Breast epithelium (tissue), 3 donors: ENCODE data around the gene ZCCHC18.

Experiments
- POLR2A ChIP-seq: fragments of 450-650 bp; IDR thresholded peaks from one replicate; pipeline ENCODE4 v1.6.1; 2016; ENCODE audit warnings: antibody characterized with exemption, mild to moderate bottlenecking, moderate library complexity
- POLR2AphosphoS5 ChIP-seq, 3 donors: sonication (generic); formaldehyde crosslinking; IDR thresholded peaks; one replicate each; pipeline ENCODE4 v1.6.1; 2017; ENCODE audit warnings: antibody characterized with exemption in 3 of 3
- TF ChIP-seq, protein P1 (sequence below), 3 donors: fragments of 450-650 bp; IDR thresholded peaks; one replicate each; pipeline ENCODE4 v1.5.1; 2016 to 2017; ENCODE audit warnings: antibody characterized with exemption in 3 of 3, mild to moderate bottlenecking in 3 of 3, moderate library complexity in 3 of 3

GRCh38 chrX:104156630-104157529, 44.6 kb downstream of the ZCCHC18 start, which contains the start of gene SLC25A53:
- TF ChIP-seq POLR2A, result no peak
- TF ChIP-seq, protein P1, sequence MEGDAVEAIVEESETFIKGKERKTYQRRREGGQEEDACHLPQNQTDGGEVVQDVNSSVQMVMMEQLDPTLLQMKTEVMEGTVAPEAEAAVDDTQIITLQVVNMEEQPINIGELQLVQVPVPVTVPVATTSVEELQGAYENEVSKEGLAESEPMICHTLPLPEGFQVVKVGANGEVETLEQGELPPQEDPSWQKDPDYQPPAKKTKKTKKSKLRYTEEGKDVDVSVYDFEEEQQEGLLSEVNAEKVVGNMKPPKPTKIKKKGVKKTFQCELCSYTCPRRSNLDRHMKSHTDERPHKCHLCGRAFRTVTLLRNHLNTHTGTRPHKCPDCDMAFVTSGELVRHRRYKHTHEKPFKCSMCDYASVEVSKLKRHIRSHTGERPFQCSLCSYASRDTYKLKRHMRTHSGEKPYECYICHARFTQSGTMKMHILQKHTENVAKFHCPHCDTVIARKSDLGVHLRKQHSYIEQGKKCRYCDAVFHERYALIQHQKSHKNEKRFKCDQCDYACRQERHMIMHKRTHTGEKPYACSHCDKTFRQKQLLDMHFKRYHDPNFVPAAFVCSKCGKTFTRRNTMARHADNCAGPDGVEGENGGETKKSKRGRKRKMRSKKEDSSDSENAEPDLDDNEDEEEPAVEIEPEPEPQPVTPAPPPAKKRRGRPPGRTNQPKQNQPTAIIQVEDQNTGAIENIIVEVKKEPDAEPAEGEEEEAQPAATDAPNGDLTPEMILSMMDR (IDR thresholded peaks at IDR 0.05), result no peak
- TF ChIP-seq POLR2AphosphoS5 (IDR thresholded peaks at IDR 0.05), result peak; percentile 64 to 72 (median 71)
